ENCODE results near the gene UPP2.
A peak's percentile ranks its signal among the peaks of the same experiment; 100 is the strongest.

UPP2 gene

DNA sequence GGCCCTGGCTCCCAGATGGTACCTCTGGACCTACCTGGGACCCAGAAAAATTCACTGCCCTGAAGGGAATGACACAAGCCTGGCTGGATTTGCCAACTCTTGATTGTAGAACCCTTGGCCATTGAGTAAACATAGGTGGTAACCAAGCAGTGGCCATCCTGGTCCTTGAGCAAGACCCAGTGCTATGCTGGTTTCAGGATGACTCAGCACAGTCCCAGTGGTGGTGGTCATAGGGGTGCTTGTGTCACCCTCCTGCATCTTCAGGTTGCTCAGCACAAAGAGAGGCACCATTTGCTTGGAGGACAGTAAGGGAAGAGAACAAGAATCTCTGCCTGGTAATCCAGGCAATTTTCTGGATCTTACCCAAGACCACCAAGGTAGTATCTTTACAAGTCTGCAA, 52.9 kb downstream of the UPP2 start:
- no peak for TF ChIP-seq CTCF (IDR thresholded peaks at IDR 0.05; ENCODE audit: low read depth, low read length)

GRCh38 chr2:158172719-158173118, 71.0 kb downstream of the UPP2 start:
- DNase-seq (ENCODE audit: low read depth, low spot score): no peak
- TF ChIP-seq CTCF (IDR thresholded peaks at IDR 0.05; ENCODE audit: low read depth, low read length): no peak
- H3K4me3 ChIP-seq (ENCODE audit: low read depth, low read length): no peak overlapping the region
- in situ Hi-C loops (cut with HindIII; ENCODE audit: low sequenced_read_pairs): no loop called here

More for the DNA sequence above, 52.9 kb downstream of the UPP2 start:
- no peak overlapping the region for H3K4me3 ChIP-seq (ENCODE audit: low read depth, low read length)
- DNase-seq (ENCODE audit: low read depth, low spot score): no peak
- in situ Hi-C loops (cut with HindIII; ENCODE audit: low sequenced_read_pairs): no loop called here

- no peak for DNase-seq (ENCODE audit: low read depth, low spot score)
- in situ Hi-C loops (cut with HindIII; ENCODE audit: low sequenced_read_pairs): no loop called here
- TF ChIP-seq CTCF (IDR thresholded peaks at IDR 0.05; ENCODE audit: low read depth, low read length): no peak
- no peak overlapping the region for H3K4me3 ChIP-seq (ENCODE audit: low read depth, low read length)
Observed at GRCh38 chr2:158174495-158174894, 72.8 kb downstream of the UPP2 start.

DNA sequence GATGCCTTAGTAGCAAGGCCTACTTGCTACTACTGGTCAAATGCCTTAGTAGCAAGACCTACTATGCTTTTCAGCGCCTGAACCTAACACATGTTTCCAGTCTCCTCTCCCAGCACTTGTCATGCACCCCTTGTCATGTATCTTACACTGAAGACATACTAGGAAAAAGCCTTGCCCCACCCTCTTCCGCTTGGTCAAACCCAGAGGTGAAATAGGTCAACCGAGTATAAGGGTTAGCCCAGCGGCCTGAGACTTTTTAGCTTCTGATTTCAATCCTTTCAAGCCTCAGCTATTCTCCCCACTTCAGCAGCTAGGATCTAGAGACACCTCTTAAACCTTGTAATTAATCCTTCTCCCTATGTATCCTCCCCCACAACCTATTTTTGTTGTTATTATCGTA, 73.3 kb downstream of the UPP2 start:
- TF ChIP-seq CTCF (IDR thresholded peaks at IDR 0.05; ENCODE audit: low read depth, low read length): no peak
- in situ Hi-C loops (cut with HindIII; ENCODE audit: low sequenced_read_pairs): no loop called here
- no peak overlapping the region for H3K4me3 ChIP-seq (ENCODE audit: low read depth, low read length)
- no peak for DNase-seq (ENCODE audit: low read depth, low spot score)

DNA sequence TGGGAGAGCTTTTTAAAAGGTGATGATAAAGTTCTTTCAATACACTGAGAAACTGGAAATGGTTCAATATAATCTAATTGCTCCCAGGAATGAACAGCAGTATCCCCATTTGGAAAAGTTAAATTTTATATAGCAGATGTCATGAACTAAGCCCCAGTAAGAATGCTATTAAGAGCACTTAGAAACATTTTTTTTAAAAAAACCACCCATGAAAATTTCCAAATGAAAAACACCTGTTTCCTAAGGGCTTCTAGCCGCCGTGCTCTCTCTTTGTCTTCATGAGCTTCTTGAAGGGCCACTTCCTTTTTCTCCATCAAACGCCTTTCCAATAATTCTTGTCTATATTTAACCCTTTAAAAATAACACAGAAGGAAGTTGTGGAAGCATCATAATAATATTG, 77.0 kb downstream of the UPP2 start:
- in situ Hi-C loops (cut with HindIII; ENCODE audit: low sequenced_read_pairs): no loop called here
- DNase-seq (ENCODE audit: low read depth, low spot score): no peak
- no peak overlapping the region for H3K4me3 ChIP-seq (ENCODE audit: low read depth, low read length)
- no peak for TF ChIP-seq CTCF (IDR thresholded peaks at IDR 0.05; ENCODE audit: low read depth, low read length)

GRCh38 chr2:158179660-158180059, 78.0 kb downstream of the UPP2 start:
- in situ Hi-C loops (cut with HindIII; ENCODE audit: low sequenced_read_pairs): no loop called here
- peak; percentile 37 for TF ChIP-seq CTCF (IDR thresholded peaks at IDR 0.05; ENCODE audit: low read depth, low read length)
- no peak overlapping the region for H3K4me3 ChIP-seq (ENCODE audit: low read depth, low read length)
- peak; percentile 42 for DNase-seq (ENCODE audit: low read depth, low spot score)

DNA sequence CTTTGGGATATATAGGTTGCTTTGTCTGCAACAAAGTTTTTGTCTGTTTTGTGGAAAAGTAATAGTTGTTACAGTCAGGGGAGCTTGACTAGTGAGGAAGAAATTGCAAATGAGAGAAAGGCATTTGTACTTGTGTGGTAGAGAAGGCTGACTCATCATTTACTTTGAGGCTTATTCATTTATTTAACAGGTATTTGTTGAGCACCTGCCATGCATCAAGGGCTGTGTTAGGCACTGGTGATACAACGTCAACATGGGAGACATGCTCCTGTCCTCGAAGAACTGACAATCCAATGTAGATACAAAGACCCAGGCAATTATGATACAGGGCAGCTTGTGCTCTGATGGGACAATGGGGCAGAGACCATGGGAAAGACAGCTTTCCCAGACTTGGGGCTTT, 79.5 kb downstream of the UPP2 start:
- TF ChIP-seq CTCF (IDR thresholded peaks at IDR 0.05; ENCODE audit: low read depth, low read length): no peak
- no peak overlapping the region for H3K4me3 ChIP-seq (ENCODE audit: low read depth, low read length)
- in situ Hi-C loops (cut with HindIII; ENCODE audit: low sequenced_read_pairs): no loop called here
- DNase-seq (ENCODE audit: low read depth, low spot score): no peak

Data from astrocyte of the spinal cord (primary cell).